GM19240 (cell line): ENCODE data around the gene DACH1.

Source experiments
- DNase-seq: peaks from one replicate; pipeline ENCODE4 v3.0.0; 2011; ENCODE audit warnings: low spot score; ENCODE audit not compliant: insufficient read length

Gene DACH1

GRCh38 chr13:71629167-71629566 lies 237.8 kb downstream of the DACH1 start:
- DNase-seq: no peak

- no peak for DNase-seq
These were observed 240.4 kb downstream of the DACH1 start for GRCh38 chr13:71626421-71627117.

GRCh38 chr13:71625694-71626093 lies 241.3 kb downstream of the DACH1 start:
- no peak for DNase-seq

DNA sequence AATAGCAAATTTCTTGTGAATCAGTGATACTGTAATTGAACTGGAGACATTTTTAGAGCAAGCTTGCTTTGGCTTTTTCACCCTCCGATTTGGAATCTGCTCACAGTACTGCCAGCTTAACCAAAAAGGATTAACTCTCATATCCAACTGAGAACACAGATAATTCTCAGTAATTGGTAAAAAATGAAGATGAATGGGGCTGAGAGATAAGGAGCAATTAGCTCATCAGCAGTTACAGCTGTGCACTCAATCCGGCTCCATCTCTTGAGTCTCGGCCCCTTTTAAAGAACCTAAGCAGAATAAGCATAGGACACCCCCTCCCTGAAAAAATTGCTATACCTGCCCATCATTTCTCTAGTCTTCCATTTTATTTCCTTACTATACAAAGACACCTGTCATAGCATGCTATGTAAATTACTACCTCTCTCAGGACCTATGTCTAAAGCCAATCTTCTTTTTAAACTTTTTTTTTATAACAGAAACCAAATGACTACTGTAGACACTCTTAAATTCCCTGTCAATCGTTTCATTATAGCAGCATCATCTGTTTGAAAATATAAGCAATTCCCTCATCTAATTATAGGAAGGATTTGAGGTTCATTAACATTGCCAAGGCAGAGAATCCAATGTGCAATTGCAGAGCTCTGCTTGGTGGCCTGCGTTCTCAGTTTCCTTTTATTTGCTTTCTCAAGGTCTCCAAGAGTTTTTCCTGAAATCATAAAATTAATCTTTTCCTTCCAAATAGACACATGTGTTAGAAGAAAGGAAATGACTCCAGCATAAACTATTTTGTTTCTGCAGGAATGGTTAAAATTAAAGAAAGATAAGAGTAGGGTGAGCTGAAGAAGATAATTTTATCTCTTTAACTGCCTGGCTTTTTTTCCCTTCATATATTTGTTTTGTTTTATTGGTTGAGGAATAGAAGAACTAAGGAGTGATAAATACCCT lies 242.1 kb downstream of the DACH1 start:
- DNase-seq: no peak

- no peak for DNase-seq
These were observed 245.6 kb downstream of the DACH1 start for GRCh38 chr13:71621174-71622124.

DNA sequence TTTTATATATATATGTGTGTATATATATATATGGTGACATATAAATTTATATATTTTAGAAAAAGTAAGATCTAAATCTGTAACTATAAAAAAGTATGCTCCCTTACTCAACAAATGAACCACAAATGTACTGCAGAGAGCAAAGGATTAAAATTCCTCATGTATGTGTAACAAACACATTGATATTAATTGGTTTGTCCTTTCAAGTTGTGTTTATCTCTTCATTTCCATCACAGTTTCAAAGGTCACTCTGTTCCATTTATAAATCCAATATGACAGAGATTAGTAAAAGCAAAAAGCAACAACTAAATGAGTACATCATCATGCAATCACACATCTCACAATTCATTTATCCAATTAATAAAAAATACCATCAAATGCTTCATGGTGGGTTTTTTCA lies 247.9 kb downstream of the DACH1 start:
- no peak for DNase-seq

- no peak for DNase-seq
These were observed 248.8 kb downstream of the DACH1 start for GRCh38 chr13:71618159-71618558.

- no peak for DNase-seq
These were observed 249.7 kb downstream of the DACH1 start for GRCh38 chr13:71617265-71617664.

DNA sequence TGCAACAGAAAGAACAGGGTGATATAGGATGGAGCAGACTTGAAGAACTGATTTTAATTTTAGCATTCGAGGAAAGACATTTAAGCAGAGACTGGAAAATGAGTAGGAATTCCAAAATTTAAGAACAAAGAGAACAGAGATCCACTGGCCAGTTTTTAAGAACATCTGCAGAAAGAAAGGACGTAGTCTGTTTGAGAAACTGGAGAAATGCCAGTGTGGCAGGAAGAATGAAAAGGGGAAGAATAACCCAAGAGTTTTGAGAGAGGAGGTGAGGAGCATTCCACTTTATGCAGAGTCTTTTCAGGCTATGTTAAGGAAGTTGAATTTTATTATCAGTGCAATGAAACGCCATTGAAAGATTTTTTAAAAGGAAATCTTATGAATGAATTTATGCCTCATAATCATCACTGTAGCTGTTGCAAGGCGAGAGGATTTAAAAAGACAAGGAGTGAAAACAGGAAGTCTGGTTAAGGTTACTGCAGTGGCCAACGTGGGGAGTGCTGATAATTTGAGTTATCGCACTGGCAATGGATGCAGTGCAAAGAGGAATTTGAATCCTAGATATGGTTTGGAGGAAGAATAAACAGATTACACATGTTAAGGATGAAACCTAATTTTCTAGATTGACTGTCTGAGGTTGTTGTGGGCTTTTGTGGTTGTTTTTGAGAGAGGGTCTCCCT lies 253.8 kb downstream of the DACH1 start:
- no peak for DNase-seq

GRCh38 chr13:71611292-71611691 lies 255.7 kb downstream of the DACH1 start:
- DNase-seq: no peak

GRCh38 chr13:71610876-71611275 lies 256.1 kb downstream of the DACH1 start:
- no peak for DNase-seq

DNA sequence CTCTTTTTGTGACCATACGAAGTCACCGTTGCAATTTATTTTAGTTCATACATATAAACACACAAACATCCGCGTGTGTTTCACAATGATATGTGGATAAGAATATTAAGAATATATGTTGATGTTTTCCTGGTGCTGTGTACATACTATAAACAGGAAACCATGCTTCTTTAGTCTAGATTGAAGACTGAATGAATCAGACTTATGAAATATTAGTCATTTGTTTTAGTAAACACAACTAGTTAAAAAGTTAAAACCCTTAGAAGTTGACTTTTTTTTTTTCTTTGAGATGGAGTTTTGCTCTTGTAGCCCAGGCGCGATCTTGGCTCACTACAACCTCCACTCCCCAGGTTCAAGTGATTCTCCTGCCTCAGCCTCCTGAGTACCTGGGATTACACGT lies 257.7 kb downstream of the DACH1 start:
- DNase-seq: no peak

- DNase-seq: no peak
These were observed 259.4 kb downstream of the DACH1 start for GRCh38 chr13:71607575-71607974.

DNA sequence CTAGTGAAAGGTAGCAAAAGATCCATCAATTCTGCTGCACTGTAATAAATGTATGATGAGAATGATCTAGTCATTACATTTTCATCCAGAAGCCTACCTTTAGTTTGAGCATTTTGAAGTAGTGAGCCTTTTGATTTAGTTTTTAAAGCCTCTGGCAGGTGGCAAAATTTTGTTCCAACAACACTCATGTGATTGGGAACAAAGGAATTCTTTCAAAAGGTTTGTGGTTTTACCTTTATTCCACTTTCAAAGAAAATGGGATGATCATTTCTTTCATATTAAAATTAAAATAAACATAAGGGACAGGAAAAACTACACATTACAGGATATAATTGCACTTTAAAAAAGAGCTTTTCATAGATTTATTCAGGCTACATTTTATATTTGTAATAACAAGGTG lies 260.2 kb downstream of the DACH1 start:
- DNase-seq: no peak

DNA sequence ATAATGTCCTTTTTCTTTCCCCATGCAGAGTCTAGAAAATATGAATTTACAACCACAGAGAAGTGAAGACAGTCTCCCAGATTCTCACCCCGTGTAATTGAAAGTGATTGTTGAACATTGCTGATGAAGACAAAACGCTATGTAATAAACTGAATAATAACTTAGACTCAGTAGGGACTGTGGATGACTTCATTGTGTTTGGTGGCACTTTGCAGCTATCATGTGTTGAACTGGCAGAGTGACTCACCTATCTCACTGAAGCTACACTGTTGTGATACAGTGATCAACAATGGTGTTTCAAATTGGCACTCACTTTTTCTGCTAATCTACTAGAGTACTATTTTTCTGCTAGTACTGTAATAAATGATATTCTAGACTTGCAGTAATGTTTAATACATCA lies 261.3 kb downstream of the DACH1 start:
- DNase-seq: no peak

DNA sequence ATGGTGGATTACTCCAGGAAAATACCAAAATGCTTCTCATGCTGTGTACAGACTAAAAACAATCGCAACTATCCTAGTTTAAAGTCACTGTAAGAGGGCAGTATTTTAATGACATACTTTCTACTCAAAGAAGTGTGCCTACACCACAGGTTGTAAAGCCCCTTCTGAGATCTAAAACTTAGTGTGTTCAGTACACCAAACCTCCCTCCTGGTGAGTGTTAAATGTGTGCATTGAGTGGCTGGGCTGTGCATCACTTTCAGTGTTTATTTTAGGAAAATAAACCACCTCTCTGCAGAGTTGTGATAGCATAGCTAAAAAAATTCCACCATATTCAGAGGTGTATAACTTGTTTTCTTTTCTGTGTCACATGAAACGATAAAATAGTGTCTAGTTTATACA lies 263.7 kb downstream of the DACH1 start:
- DNase-seq: no peak

GRCh38 chr13:71602344-71602743 lies 264.7 kb downstream of the DACH1 start:
- DNase-seq: no peak

- DNase-seq: no peak
These were observed 269.9 kb downstream of the DACH1 start for GRCh38 chr13:71597150-71597549.

GRCh38 chr13:71596116-71596515 lies 270.9 kb downstream of the DACH1 start:
- no peak for DNase-seq

- no peak for DNase-seq
These were observed 273.4 kb downstream of the DACH1 start for GRCh38 chr13:71593566-71593965.

- DNase-seq: no peak
These were observed 275.6 kb downstream of the DACH1 start for GRCh38 chr13:71591374-71591773.
